ENCODE measurements around the gene HPDL.

HPDL gene

GRCh38 chr1:45299981-45300668 is 26.6 kb upstream of the HPDL start:
- DNase-seq (ENCODE audit: low read depth in 2 of 2): peak; percentile 89
- TF ChIP-seq, protein P1, sequence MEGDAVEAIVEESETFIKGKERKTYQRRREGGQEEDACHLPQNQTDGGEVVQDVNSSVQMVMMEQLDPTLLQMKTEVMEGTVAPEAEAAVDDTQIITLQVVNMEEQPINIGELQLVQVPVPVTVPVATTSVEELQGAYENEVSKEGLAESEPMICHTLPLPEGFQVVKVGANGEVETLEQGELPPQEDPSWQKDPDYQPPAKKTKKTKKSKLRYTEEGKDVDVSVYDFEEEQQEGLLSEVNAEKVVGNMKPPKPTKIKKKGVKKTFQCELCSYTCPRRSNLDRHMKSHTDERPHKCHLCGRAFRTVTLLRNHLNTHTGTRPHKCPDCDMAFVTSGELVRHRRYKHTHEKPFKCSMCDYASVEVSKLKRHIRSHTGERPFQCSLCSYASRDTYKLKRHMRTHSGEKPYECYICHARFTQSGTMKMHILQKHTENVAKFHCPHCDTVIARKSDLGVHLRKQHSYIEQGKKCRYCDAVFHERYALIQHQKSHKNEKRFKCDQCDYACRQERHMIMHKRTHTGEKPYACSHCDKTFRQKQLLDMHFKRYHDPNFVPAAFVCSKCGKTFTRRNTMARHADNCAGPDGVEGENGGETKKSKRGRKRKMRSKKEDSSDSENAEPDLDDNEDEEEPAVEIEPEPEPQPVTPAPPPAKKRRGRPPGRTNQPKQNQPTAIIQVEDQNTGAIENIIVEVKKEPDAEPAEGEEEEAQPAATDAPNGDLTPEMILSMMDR (IDR thresholded peaks at IDR 0.05; ENCODE audit: low read depth, low read length): peak; percentile 78
- H3K4me3 ChIP-seq (replicated peaks in 1 of 2; ENCODE audit: low read depth in 2 of 2, low read length in 2 of 2): no peak overlapping the region

DNA sequence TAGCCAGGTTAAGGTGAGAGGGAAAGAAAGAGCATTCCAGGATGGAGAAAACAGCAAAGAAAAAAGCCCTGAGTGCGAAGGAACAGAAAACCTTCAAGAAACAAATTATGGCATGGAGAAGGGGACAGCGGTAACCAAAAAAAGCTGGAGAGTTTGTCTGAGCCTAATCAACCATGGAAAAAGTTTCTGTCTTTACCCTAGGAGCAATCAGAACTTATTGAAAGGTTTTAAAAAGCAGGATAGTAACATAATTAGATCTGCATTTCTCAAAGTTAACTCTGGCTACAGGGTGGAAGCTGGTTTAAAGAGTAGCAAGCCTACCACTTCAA is 26.1 kb upstream of the HPDL start:
- no peak overlapping the region for H3K4me3 ChIP-seq (replicated peaks in 1 of 2; ENCODE audit: low read depth in 2 of 2, low read length in 2 of 2)
- DNase-seq (ENCODE audit: low read depth in 2 of 2): no peak
- TF ChIP-seq, protein P1 (IDR thresholded peaks at IDR 0.05; ENCODE audit: low read depth, low read length): no peak

DNA sequence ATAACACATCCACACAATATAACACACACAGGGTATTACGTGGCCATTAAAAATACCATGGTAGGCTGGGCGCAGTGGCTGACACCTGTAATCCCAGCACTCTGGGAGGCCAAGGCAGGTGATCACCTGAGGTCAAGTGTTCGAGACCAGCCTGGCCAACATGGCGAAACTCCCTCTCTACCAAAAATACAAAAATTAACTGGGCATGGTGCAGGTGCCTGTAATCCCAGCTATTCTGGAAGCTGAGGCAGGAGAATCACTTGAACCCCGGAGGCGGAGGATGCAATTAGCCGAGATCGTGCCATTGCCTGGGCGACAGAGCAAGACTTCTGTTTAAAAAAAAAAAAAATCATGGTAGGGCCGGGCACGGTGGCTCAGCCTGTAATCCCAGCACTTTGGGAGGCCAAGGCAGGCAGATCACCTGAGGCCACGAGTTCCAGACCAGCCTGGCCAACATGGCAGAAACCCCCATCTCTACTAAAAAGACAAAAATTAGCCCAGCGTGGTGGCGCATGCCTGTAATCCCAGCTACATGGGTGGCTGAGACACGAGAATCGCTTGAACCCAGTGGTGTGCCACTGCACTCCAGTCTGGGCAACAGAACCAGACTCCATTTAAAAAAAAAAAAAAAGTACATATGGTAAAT is 24.1 kb upstream of the HPDL start:
- DNase-seq (ENCODE audit: low read depth in 2 of 2): no peak
- peak overlapping the region; percentile 54 to 60 for H3K4me3 ChIP-seq (replicated peaks in 1 of 2; ENCODE audit: low read depth in 2 of 2, low read length in 2 of 2)
- TF ChIP-seq, protein P1 (IDR thresholded peaks at IDR 0.05; ENCODE audit: low read depth, low read length): no peak

DNA sequence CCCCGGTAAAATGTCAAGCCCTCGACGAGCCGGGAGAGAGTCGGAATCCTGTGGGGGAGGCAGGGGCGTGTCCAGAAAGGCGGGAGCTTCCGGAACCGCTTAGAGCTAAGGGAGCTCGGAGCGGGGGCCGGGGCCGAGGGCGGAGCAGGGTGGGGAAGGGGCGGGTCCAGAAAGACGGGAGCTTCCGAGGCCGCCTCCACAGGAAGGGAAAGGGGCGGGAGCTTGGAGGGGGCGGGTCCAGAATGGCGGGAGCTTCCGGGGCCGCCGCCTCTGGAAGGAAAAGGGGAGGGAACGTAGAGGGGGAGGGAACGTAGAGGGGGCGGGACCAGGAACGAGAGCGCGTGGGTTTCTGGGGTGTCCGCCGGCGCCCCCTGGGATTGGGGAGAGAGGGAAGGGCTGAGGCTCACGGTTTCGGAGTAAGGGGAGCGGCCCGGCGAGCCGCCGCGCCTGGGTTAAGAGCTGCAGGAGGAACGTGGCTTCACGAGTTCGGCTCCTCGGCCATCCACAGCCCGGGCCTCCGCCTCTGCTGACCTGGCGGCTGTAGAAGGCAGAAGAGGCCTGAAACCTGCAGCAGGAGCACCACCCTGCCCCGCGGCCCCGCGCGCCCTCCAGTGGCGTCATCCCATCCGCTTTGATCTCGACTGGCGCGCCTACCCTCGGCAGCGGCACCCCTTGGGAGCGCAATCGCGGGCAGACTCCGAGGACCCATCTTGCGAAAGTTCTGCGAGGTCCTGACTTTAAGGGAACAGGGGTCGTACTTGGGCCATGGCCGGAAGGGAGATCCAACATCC is 23.0 kb upstream of the HPDL start:
- DNase-seq (ENCODE audit: low read depth in 2 of 2): peak; percentile 99
- peak overlapping the region; percentile 71 to 74 for H3K4me3 ChIP-seq (replicated peaks in 1 of 2; ENCODE audit: low read depth in 2 of 2, low read length in 2 of 2)
- TF ChIP-seq, protein P1 (IDR thresholded peaks at IDR 0.05; ENCODE audit: low read depth, low read length): peak; percentile 67

GRCh38 chr1:45304311-45305081 is 22.2 kb upstream of the HPDL start:
- DNase-seq (ENCODE audit: low read depth in 2 of 2): peak in 1 of 2 donors; percentile 23
- TF ChIP-seq, protein P1 (IDR thresholded peaks at IDR 0.05; ENCODE audit: low read depth, low read length): no peak
- peak overlapping the region; percentile 71 to 74 for H3K4me3 ChIP-seq (replicated peaks in 1 of 2; ENCODE audit: low read depth in 2 of 2, low read length in 2 of 2)

- no peak for DNase-seq (ENCODE audit: low read depth in 2 of 2)
- no peak overlapping the region for H3K4me3 ChIP-seq (replicated peaks in 1 of 2; ENCODE audit: low read depth in 2 of 2, low read length in 2 of 2)
- TF ChIP-seq, protein P1 (IDR thresholded peaks at IDR 0.05; ENCODE audit: low read depth, low read length): no peak
These were observed 21.5 kb upstream of the HPDL start for GRCh38 chr1:45305231-45305630.
